Pericardium fibroblast (primary cell): ENCODE measurements around the gene CTNNAL1. TPM values are rescaled to one million over a fixed set of nuclear protein-coding genes. Genes with fewer than 3 reads are reported as not detected.

Experiments used
- total RNA-seq: library from RNA; depleted of rRNA; stranded (reverse); fragments of >200 nt; gene quantifications from 2 replicates; pipeline ENCODE4 v1.2.3, GENCODE V29; 2015

CTNNAL1 gene
- 25.4 and 45.5 TPM in 2 replicates for total RNA-seq

GRCh38 chr9:109012876-109013678, at the start of gene CTNNAL1:
CTNNAL1 (minus strand) TSS chr9:109013499; CDS start chr9:109013442, 57 bp downstream.

GRCh38 chr9:108934323-108934893, 78.9 kb downstream of the CTNNAL1 start, which contains the start of gene ABITRAM:
ABITRAM (plus strand) TSS chr9:108934400; CDS start chr9:108934487, 87 bp downstream.

GRCh38 chr9:108933718-108934322, 79.5 kb downstream of the CTNNAL1 start, which contains the start of gene ELP1:
ELP1 (minus strand) TSS chr9:108934124; CDS start chr9:108931146, 2,978 bp downstream.

Other genes with a start within 250 kb of the CTNNAL1 start
- gene ACTL7B, start 157.5 kb downstream of the CTNNAL1 start, total RNA-seq = not detected in 2 replicates
- not detected in 2 replicates for gene ACTL7A, start 151.2 kb downstream of the CTNNAL1 start, total RNA-seq
- 12.9 and 22.6 TPM in 2 replicates for gene ELP1, start 79.4 kb downstream of the CTNNAL1 start, total RNA-seq
- gene ABITRAM, start 79.1 kb downstream of the CTNNAL1 start, total RNA-seq = 6.9 and 9.2 TPM in 2 replicates
- gene TMEM245, start 106.4 kb upstream of the CTNNAL1 start, total RNA-seq = 24.6 and 38.5 TPM in 2 replicates
- gene FRRS1L, start 153.8 kb upstream of the CTNNAL1 start, total RNA-seq = 0.35 and 1.2 TPM in 2 replicates